OCI-LY7 (cell line): ENCODE results near the gene VWA8. TPM values are rescaled to one million over a fixed set of nuclear protein-coding genes. Genes with fewer than 3 reads are reported as not detected.

ENCODE experiments used
- BruUV-seq: library from RNA; stranded (reverse); fragments of 400-500 nt; replicated peaks from 2 replicates; lab custom pipeline; 2021; lab: Mats Ljungman, UMichigan
- CTCF ChIA-PET: fragments of 300-600 bp; sonication (Branson Sonifier 250); formaldehyde crosslinking; loops from one replicate; lab custom pipeline; 2022; ENCODE audit warnings: antibody characterized with exemption; ENCODE audit not compliant: unreplicated experiment; lab: Charles Lee
- POLR2A ChIA-PET: fragments of 300-600 bp; sonication (Branson Sonifier 250); formaldehyde crosslinking; loops from one replicate; lab custom pipeline; 2022; ENCODE audit warnings: antibody characterized with exemption; lab: Charles Lee
- DNase-seq: peaks from one replicate; pipeline ENCODE4 v3.0.0-alpha.2; 2015; ENCODE audit warnings: low spot score
- H2AFZ ChIP-seq: fragments of 200-600 bp; sonication (generic), shearing (Covaris generic); 2 replicates; pipeline ENCODE4 v1.6.1; 2014; ENCODE audit warnings: mild to moderate bottlenecking, antibody characterized with exemption, low read length, moderate library complexity
- H3K27ac ChIP-seq: fragments of 200-600 bp; sonication (generic); 2 replicates; pipeline ENCODE4 v1.5.1; 2014; ENCODE audit warnings: mixed run types, low read depth, mild to moderate bottlenecking, moderate library complexity, low read length, inconsistent platforms; ENCODE audit not compliant: poor library complexity, severe bottlenecking
- H3K36me3 ChIP-seq: fragments of 200-600 bp; sonication (generic); 2 replicates; pipeline ENCODE4 v1.6.1; 2014; ENCODE audit warnings: mild to moderate bottlenecking, antibody characterized with exemption, low read length, moderate library complexity, mixed read lengths; ENCODE audit not compliant: insufficient read depth
- H3K4me1 ChIP-seq: fragments of 200-600 bp; sonication (generic); 2 replicates; pipeline ENCODE4 v1.5.1; 2014; ENCODE audit warnings: mild to moderate bottlenecking, low read length; ENCODE audit not compliant: insufficient read depth, poor library complexity, severe bottlenecking
- H3K4me2 ChIP-seq: fragments of 200-600 bp; sonication (generic); 2 replicates; pipeline ENCODE4 v1.6.1; 2014; ENCODE audit warnings: mild to moderate bottlenecking, low read length
- H3K4me3 ChIP-seq: fragments of 200-600 bp; sonication (generic); 2 replicates; pipeline ENCODE4 v1.5.1; 2014; ENCODE audit warnings: mild to moderate bottlenecking, low read depth, low read length; ENCODE audit not compliant: poor library complexity, severe bottlenecking
- H3K79me2 ChIP-seq: fragments of 200-600 bp; sonication (generic); 2 replicates; pipeline ENCODE4 v1.6.1; 2016; ENCODE audit warnings: low read depth, mild to moderate bottlenecking, low read length, moderate library complexity, mixed read lengths; ENCODE audit not compliant: insufficient read depth
- H3K9me2 ChIP-seq: fragments of 200-600 bp; sonication (generic); 2 replicates; pipeline ENCODE4 v1.6.1; 2016; ENCODE audit warnings: mild to moderate bottlenecking, low read length, mixed read lengths; ENCODE audit not compliant: insufficient read depth
- H3K9me3 ChIP-seq: fragments of 200-600 bp; sonication (generic); 2 replicates; pipeline ENCODE4 v1.6.1; 2014; ENCODE audit warnings: mild to moderate bottlenecking, mixed run types, low read length, mixed read lengths
- H4K20me1 ChIP-seq: fragments of 200-600 bp; sonication (generic); 2 replicates; pipeline ENCODE4 v1.6.1; 2014; ENCODE audit warnings: mild to moderate bottlenecking, antibody characterized with exemption, low read length, moderate library complexity, mixed read lengths; ENCODE audit not compliant: insufficient read depth
- CTCF ChIP-seq: fragments of 200-600 bp; sonication (generic); conservative IDR thresholded peaks from 2 replicates; pipeline ENCODE4 v1.5.1; 2014; ENCODE audit warnings: mild to moderate bottlenecking, antibody characterized with exemption, low read length, moderate library complexity, mixed read lengths
- EZH2phosphoT487 ChIP-seq: fragments of 200-600 bp; sonication (generic); IDR thresholded peaks from 2 replicates; pipeline ENCODE4 v1.6.1; 2018; ENCODE audit warnings: low read depth, borderline replicate concordance, mild to moderate bottlenecking, mixed run types, antibody characterized with exemption, low read length, moderate library complexity, mixed read lengths
- intact Hi-C: fragments of 100-400 bp; cut with micrococcal nuclease; formaldehyde crosslinking; loops from one replicate; pipeline ENCODE4 v1.10.0; 2022; ENCODE audit not compliant: unreplicated experiment
- total RNA-seq, 2 experiments: library from RNA; depleted of rRNA in 1 of 2; stranded (reverse); fragments of >200 nt in 1 of 2; shearing (Covaris generic) in 1 of 2; gene quantifications; 2 replicates each; pipeline ENCODE4 v1.2.3, GENCODE V29; 2014 to 2022

VWA8 gene
- total RNA-seq, 2 experiments from 2014 or later = 26.4 to 31.5 TPM

- ChIA-PET CTCF (no interaction called here), POLR2A (interaction anchor here (1.2 kb wide), 1 partner anchor 19 kb away, joined by 3 read pairs; no protein-coding TSS in a partner anchor)
- H3K9me3 ChIP-seq = no peaks in the 10 kb centered on the region
- intact Hi-C loops = no loop called here
- no peak overlapping the region for H3K27ac ChIP-seq
- no peak for DNase-seq
- peaks cover 10% of the 10 kb centered on the region; the same call in 1 of the 2 replicates for H3K36me3 ChIP-seq
- no peaks in the 10 kb centered on the region for H3K4me1 ChIP-seq
- H3K4me2 ChIP-seq = no peak overlapping the region
- TF ChIP-seq EZH2phosphoT487 (no peak), CTCF (no peak)
- no peak overlapping the region for H3K4me3 ChIP-seq
- BruUV-seq = no TSS peak
- H2AFZ ChIP-seq = no peak overlapping the region
- no peaks in the 10 kb centered on the region for H4K20me1 ChIP-seq
- H3K9me2 ChIP-seq = no peaks in the 10 kb centered on the region; the same call in 1 of the 2 replicates
- H3K79me2 ChIP-seq = no peaks in the 10 kb centered on the region
These were observed 178.8 kb downstream of the VWA8 start for GRCh38 chr13:41782086-41782485.

- H3K9me3 ChIP-seq = no peaks in the 10 kb centered on the region
- peaks cover 10% of the 10 kb centered on the region; the same call in 1 of the 2 replicates for H3K36me3 ChIP-seq
- no peak overlapping the region for H3K4me3 ChIP-seq
- no peaks in the 10 kb centered on the region for H3K4me1 ChIP-seq
- no peak for DNase-seq
- TF ChIP-seq EZH2phosphoT487 = no peak
- no peak for TF ChIP-seq CTCF
- CTCF ChIA-PET = no interaction called here
- H2AFZ ChIP-seq = no peak overlapping the region
- H3K9me2 ChIP-seq = no peaks in the 10 kb centered on the region; the same call in 1 of the 2 replicates
- no peak overlapping the region for H3K4me2 ChIP-seq
- POLR2A ChIA-PET = no interaction called here
- no peak overlapping the region for H3K27ac ChIP-seq
- no TSS peak for BruUV-seq
- H4K20me1 ChIP-seq = no peaks in the 10 kb centered on the region
- intact Hi-C loops = no loop called here
- H3K79me2 ChIP-seq = no peaks in the 10 kb centered on the region
These were observed 179.9 kb downstream of the VWA8 start for GRCh38 chr13:41780715-41781706.
